SK-N-MC (cell line): ENCODE results near the gene NDST1.

Experiments
- EZH2 ChIP-seq: fragments of 200-600 bp; sonication (generic); IDR thresholded peaks from one replicate; pipeline ENCODE4 v1.6.1; 2017; ENCODE audit warnings: antibody characterized with exemption
- POLR2AphosphoS5 ChIP-seq: IDR thresholded peaks from 2 replicates; pipeline ENCODE4 v1.6.1; 2012; ENCODE audit warnings: mild to moderate bottlenecking, low read depth, low read length, borderline replicate concordance

DNA sequence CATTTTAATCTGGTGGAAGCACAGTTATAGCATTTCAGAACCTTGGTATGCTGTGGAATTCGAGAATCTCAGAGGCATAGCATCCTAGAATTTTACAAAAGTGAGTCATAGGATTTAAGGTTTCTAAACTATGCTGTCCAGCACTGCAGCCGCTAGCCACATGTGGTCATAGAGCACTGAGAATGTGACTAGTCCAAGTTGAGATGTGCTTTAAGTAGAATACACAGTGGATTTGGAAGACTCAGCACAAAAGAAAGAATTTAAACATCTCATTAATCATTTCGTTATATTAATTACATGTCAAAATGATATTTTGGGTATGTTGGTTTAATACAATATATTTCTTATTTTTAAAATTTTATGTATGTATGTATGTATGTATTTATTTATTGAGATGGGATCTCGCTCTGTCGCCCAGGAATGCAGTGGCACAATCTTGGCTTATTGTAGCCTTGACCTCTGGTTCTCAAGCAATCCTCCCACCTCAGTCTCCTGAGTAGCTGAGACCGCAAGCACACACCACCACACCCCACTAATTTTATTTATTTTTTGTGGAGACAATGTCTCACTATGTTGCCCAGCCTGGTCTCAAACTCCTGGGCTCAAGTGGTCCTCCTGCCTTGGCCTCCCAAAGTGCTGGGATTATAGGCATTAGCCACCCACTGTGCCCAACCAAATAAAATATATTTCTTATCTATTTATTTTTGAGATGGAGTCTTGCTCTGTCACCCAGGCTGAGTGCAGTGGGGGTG is 38.0 kb upstream of the NDST1 start:
- TF ChIP-seq POLR2AphosphoS5, result no peak
- TF ChIP-seq EZH2, result no peak
